Tibial nerve (tissue), 3 donors: Measurements from ENCODE around the gene MSH3.

Experiments used
- POLR2A ChIP-seq, 2 donors: fragments of 450-650 bp; IDR thresholded peaks; one replicate each; pipeline ENCODE4 v1.6.1; 2017; ENCODE audit warnings: antibody characterized with exemption in 2 of 2, mild to moderate bottlenecking in 2 of 2, moderate library complexity in 2 of 2
- TF ChIP-seq, protein P1 (sequence below), 5 experiments: fragments of 200-600 bp in 3 of 5; fragments of 450-650 bp in 2 of 5; sonication (generic) in 3 of 5; IDR thresholded peaks; one replicate each; pipeline ENCODE4 v1.5.1; 2016 to 2019; ENCODE audit warnings: antibody characterized with exemption in 5 of 5, mild to moderate bottlenecking in 3 of 5, moderate library complexity in 2 of 5

DNA sequence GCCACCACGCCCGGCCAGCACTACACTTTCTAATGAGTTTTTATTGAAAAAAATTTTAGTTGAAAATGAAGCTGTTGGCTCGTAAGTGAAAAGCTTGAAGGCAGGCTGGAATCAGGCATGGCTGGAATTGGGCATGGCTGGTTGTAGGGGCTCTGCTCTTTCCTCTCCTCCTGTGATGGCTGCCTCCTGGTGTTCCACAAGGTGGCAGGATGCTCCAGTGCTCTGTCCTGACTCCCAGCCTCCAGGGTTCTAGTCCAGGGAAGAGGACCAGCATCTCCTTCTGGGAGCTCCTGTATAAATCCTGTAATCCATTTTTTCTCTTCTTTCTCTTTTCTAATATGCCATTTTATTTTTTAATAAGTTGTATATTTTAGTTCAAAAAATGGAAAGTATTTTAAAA, 57.5 kb downstream of the MSH3 start:
- TF ChIP-seq POLR2A (IDR thresholded peaks at IDR 0.05) = no peak
- TF ChIP-seq, protein P1, sequence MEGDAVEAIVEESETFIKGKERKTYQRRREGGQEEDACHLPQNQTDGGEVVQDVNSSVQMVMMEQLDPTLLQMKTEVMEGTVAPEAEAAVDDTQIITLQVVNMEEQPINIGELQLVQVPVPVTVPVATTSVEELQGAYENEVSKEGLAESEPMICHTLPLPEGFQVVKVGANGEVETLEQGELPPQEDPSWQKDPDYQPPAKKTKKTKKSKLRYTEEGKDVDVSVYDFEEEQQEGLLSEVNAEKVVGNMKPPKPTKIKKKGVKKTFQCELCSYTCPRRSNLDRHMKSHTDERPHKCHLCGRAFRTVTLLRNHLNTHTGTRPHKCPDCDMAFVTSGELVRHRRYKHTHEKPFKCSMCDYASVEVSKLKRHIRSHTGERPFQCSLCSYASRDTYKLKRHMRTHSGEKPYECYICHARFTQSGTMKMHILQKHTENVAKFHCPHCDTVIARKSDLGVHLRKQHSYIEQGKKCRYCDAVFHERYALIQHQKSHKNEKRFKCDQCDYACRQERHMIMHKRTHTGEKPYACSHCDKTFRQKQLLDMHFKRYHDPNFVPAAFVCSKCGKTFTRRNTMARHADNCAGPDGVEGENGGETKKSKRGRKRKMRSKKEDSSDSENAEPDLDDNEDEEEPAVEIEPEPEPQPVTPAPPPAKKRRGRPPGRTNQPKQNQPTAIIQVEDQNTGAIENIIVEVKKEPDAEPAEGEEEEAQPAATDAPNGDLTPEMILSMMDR (IDR thresholded peaks at IDR 0.05) = peak in 4 of 5 experiments; percentile 13 to 21 (median 16)
